ENCODE data around the gene TMED1.

DNA sequence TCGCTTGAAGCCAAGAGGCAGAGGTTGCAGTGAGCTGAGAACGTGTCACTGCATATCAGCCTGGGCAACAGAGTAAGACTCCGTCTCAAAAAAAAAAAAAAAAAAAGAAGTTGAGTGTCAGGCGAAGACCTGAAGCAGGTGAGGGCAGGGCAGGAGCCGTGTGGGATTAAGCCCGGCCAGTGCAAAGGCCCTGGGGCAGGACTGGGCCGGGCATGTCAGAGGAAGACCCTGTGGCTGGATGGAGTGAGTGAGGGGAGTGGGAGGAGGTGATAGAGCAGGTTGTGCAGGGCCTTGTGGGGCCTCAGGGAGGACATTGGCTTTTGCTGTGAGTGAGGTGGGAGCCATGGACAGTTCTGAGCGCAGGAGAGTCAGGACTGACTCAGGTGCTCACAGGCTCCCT is 47.9 kb downstream of the TMED1 start:
- no peak for TF ChIP-seq POLR2A (IDR thresholded peaks at IDR 0.05)
- TF ChIP-seq, protein P1, sequence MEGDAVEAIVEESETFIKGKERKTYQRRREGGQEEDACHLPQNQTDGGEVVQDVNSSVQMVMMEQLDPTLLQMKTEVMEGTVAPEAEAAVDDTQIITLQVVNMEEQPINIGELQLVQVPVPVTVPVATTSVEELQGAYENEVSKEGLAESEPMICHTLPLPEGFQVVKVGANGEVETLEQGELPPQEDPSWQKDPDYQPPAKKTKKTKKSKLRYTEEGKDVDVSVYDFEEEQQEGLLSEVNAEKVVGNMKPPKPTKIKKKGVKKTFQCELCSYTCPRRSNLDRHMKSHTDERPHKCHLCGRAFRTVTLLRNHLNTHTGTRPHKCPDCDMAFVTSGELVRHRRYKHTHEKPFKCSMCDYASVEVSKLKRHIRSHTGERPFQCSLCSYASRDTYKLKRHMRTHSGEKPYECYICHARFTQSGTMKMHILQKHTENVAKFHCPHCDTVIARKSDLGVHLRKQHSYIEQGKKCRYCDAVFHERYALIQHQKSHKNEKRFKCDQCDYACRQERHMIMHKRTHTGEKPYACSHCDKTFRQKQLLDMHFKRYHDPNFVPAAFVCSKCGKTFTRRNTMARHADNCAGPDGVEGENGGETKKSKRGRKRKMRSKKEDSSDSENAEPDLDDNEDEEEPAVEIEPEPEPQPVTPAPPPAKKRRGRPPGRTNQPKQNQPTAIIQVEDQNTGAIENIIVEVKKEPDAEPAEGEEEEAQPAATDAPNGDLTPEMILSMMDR (IDR thresholded peaks at IDR 0.05): no peak
- no peak for TF ChIP-seq POLR2AphosphoS5 (IDR thresholded peaks at IDR 0.05)

Measured in upper lobe of left lung (tissue), 4 donors.